ENCODE data around the gene C12orf54.

DNA sequence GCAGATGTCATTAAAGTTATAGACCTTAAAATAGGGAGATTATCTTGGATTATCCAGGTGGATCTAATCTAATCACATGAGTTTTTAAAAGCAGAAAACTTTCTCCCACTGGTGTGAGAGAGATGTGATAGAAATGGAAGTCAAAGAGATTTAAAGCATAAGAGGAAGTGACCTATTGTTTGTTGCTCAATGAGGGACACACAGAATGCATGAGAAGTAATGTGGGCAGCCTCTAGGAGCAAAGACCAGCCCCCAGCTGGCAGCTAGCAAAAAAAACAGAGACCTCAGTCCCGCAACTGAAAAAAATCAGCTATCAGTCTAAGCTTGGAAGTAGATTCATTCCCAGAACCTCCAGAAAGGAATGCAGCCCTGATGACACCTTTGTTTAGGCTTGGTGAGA, 34.5 kb upstream of the C12orf54 start:
- TF ChIP-seq, protein P1, sequence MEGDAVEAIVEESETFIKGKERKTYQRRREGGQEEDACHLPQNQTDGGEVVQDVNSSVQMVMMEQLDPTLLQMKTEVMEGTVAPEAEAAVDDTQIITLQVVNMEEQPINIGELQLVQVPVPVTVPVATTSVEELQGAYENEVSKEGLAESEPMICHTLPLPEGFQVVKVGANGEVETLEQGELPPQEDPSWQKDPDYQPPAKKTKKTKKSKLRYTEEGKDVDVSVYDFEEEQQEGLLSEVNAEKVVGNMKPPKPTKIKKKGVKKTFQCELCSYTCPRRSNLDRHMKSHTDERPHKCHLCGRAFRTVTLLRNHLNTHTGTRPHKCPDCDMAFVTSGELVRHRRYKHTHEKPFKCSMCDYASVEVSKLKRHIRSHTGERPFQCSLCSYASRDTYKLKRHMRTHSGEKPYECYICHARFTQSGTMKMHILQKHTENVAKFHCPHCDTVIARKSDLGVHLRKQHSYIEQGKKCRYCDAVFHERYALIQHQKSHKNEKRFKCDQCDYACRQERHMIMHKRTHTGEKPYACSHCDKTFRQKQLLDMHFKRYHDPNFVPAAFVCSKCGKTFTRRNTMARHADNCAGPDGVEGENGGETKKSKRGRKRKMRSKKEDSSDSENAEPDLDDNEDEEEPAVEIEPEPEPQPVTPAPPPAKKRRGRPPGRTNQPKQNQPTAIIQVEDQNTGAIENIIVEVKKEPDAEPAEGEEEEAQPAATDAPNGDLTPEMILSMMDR (IDR thresholded peaks at IDR 0.05): no peak
- TF ChIP-seq POLR2A (IDR thresholded peaks at IDR 0.05): no peak
